Measurements from ENCODE around the gene TMEM150C.

Gene TMEM150C

GRCh38 chr4:82515705-82516104, 46.1 kb downstream of the TMEM150C start:
- DNase-seq (ENCODE audit: low spot score), result no peak
- H3K27ac ChIP-seq, result no peak overlapping the region
- TF ChIP-seq CTCF (conservative IDR thresholded peaks at IDR 0.05; ENCODE audit: low read depth), result no peak
- ChIA-PET CTCF (no interaction called here), POLR2A (ENCODE audit: low non-redundant PET) (no interaction called here)

GRCh38 chr4:82513382-82513781, 48.4 kb downstream of the TMEM150C start:
- POLR2A ChIA-PET (ENCODE audit: low non-redundant PET), result no interaction called here
- CTCF ChIA-PET, result no interaction called here
- H3K27ac ChIP-seq, result no peak overlapping the region
- no peak for TF ChIP-seq CTCF (conservative IDR thresholded peaks at IDR 0.05; ENCODE audit: low read depth)
- DNase-seq (ENCODE audit: low spot score), result no peak

GRCh38 chr4:82510216-82510615, 51.6 kb downstream of the TMEM150C start:
- no peak for TF ChIP-seq CTCF (conservative IDR thresholded peaks at IDR 0.05; ENCODE audit: low read depth)
- DNase-seq (ENCODE audit: low spot score), result no peak
- POLR2A ChIA-PET (ENCODE audit: low non-redundant PET), result no interaction called here
- no peak overlapping the region for H3K27ac ChIP-seq
- CTCF ChIA-PET, result interaction anchor here (0.6 kb wide), 1 partner anchor 28 kb away, joined by 4 read pairs; no protein-coding TSS in a partner anchor

- no peak for DNase-seq (ENCODE audit: low spot score)
- ChIA-PET CTCF (interaction anchor here (0.7 kb wide), 1 partner anchor 603 kb away, joined by 3 read pairs; no protein-coding TSS in a partner anchor), POLR2A (ENCODE audit: low non-redundant PET) (no interaction called here)
- H3K27ac ChIP-seq, result no peak overlapping the region
- TF ChIP-seq CTCF (conservative IDR thresholded peaks at IDR 0.05; ENCODE audit: low read depth), result no peak
Observed at GRCh38 chr4:82508806-82509428, 52.9 kb downstream of the TMEM150C start.

- no peak for TF ChIP-seq CTCF (conservative IDR thresholded peaks at IDR 0.05; ENCODE audit: low read depth)
- CTCF ChIA-PET, result interaction anchor here (0.7 kb wide), 1 partner anchor 604 kb away, joined by 3 read pairs; no protein-coding TSS in a partner anchor
- POLR2A ChIA-PET (ENCODE audit: low non-redundant PET), result no interaction called here
- H3K27ac ChIP-seq, result no peak overlapping the region
- DNase-seq (ENCODE audit: low spot score), result no peak
Observed at GRCh38 chr4:82508011-82508410, 53.8 kb downstream of the TMEM150C start.

- TF ChIP-seq CTCF (conservative IDR thresholded peaks at IDR 0.05; ENCODE audit: low read depth), result no peak
- no peak overlapping the region for H3K27ac ChIP-seq
- DNase-seq (ENCODE audit: low spot score), result no peak
- ChIA-PET CTCF (no interaction called here), POLR2A (ENCODE audit: low non-redundant PET) (no interaction called here)
Observed at GRCh38 chr4:82501154-82501442, 60.7 kb downstream of the TMEM150C start.

Measured in RWPE1 (cell line).